ENCODE measurements around the gene CAMTA1.

The CAMTA1 gene

GRCh38 chr1:7026169-7026568, 240.9 kb downstream of the CAMTA1 start:
- no peak for TF ChIP-seq CTCF (IDR thresholded peaks at IDR 0.05; ENCODE audit: insufficient read depth, low read depth, low read length, missing control alignments)
- peak; percentile 90 for DNase-seq (ENCODE audit: low read depth)
- no peak overlapping the region for H3K4me3 ChIP-seq (ENCODE audit: low read length)

DNA sequence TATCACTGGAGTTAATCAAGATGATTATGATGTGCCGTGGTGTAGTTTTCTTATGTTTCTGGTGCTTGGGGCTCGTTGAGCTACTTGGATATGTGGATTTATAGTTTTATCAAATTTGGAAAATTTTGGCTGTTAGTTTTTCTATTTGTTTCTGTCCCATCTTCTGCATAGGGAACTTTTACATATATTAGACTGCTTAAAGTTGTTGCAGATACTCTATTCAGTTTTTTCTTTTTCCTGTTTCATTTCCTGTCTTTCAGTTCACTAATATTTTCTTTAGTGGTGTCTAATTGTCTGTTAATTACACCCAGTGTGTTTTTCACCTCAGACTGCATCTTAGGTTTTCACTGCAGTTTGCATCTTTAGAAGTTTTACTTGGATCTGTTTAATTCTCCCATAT, 247.7 kb downstream of the CAMTA1 start:
- no peak for TF ChIP-seq CTCF (IDR thresholded peaks at IDR 0.05; ENCODE audit: insufficient read depth, low read depth, low read length, missing control alignments)
- no peak overlapping the region for H3K4me3 ChIP-seq (ENCODE audit: low read length)
- DNase-seq (ENCODE audit: low read depth) = no peak

DNA sequence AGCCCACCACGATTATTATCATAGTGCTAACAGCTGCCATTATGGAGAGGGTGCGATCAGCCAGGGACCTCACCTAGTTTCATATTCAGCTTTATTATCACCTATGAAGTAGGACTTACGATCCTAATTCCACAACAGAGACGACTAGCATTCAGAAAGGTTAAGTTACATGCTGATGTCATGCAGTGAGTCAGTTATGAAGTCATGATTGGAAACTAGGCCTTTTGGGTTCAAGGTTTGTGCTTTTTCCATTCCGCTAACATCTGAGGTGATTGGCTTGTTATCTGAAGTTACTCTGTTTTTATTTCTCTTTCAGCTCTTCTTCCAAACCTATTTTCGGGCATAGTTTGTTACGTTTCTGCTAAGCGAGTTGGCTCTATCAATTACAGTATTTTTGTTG, 251.1 kb downstream of the CAMTA1 start:
- no peak for DNase-seq (ENCODE audit: low read depth)
- H3K4me3 ChIP-seq (ENCODE audit: low read length) = no peak overlapping the region
- TF ChIP-seq CTCF (IDR thresholded peaks at IDR 0.05; ENCODE audit: insufficient read depth, low read depth, low read length, missing control alignments) = no peak

DNA sequence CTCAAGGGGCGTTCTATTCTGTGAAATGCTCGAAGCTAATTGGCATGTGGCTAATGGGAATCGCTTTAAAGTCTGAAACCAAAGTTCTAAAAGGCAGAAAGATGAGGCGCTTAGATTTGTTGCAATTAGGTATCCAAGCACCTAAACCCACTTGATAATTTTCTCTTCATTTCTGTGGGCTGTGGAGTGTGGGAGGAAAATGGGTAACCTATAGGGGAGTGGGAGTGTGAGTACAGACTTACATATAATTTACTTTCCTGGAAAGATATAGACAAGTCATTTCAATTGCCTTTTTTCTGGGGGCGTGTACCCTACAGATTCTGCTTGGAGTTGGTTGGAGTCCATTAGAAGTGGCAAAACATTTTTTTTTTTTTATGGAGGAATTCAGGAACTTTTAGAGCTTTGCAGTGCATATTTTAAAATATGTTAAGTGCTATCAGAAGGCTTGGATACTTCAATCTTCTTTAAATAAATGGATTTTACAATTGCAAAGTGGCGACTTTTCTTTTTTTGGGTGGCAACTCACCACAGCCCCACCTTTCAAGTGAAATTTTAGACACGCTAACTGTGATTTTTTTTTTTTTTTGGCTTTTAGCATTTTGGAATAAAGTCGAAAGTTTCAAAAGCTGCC, 254.5 kb downstream of the CAMTA1 start:
- TF ChIP-seq CTCF (IDR thresholded peaks at IDR 0.05; ENCODE audit: insufficient read depth, low read depth, low read length, missing control alignments) = no peak
- no peak for DNase-seq (ENCODE audit: low read depth)
- H3K4me3 ChIP-seq (ENCODE audit: low read length) = no peak overlapping the region

DNA sequence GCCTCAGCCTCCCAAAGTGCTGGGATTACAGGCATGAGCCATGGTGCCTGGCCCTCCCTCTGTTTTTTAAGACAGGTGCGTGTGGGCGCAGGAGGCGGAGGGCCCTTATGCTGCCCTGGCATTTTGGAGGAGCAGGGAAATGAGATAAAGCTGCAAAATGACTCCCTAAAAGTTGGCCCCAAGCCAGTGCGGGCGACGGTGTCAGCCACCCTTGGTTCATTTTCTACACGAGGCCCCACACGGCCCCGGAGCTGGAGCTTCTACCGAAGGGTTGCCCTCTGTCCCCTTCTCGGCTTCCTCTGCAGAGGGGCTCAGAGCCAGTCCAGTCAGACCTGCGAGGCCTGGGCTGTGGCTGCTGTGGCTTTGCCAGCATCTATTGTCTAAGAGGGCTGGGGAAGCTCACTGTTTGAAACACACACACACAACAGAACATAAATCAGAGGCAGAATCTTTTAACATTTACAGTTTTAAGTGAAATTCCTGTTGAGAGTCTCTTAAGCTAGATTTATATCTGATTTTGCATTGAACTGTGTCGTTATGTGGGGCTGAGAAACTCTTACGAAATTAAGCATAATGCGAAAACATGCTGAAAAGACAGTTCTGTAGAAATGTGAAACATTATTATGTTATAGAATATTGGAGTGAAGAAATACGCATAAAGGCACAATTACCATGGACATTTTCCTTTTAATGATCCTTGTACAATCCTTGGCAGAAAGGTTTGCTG, 255.9 kb downstream of the CAMTA1 start:
- TF ChIP-seq CTCF (IDR thresholded peaks at IDR 0.05; ENCODE audit: insufficient read depth, low read depth, low read length, missing control alignments) = no peak
- no peak for DNase-seq (ENCODE audit: low read depth)
- no peak overlapping the region for H3K4me3 ChIP-seq (ENCODE audit: low read length)

- peak; percentile 53 for TF ChIP-seq CTCF (IDR thresholded peaks at IDR 0.05; ENCODE audit: insufficient read depth, low read depth, low read length, missing control alignments)
- H3K4me3 ChIP-seq (ENCODE audit: low read length) = no peak overlapping the region
- peak; percentile 49 for DNase-seq (ENCODE audit: low read depth)
Measured at GRCh38 chr1:7042322-7043190, 257.3 kb downstream of the CAMTA1 start.

All from epithelial cell of esophagus (primary cell).